OCI-LY7 (cell line): Measurements from ENCODE around the gene SMTN. TPM values are rescaled to one million over a fixed set of nuclear protein-coding genes. Genes with fewer than 3 reads are reported as not detected.

Experiments
- BruUV-seq: library from RNA; stranded (reverse); fragments of 400-500 nt; replicated peaks from 2 replicates; lab custom pipeline; 2021; lab: Mats Ljungman, UMichigan
- CTCF ChIA-PET: fragments of 300-600 bp; sonication (Branson Sonifier 250); formaldehyde crosslinking; loops from one replicate; lab custom pipeline; 2022; ENCODE audit warnings: antibody characterized with exemption; ENCODE audit not compliant: unreplicated experiment; lab: Charles Lee
- POLR2A ChIA-PET: fragments of 300-600 bp; sonication (Branson Sonifier 250); formaldehyde crosslinking; loops from one replicate; lab custom pipeline; 2022; ENCODE audit warnings: antibody characterized with exemption; lab: Charles Lee
- DNase-seq: peaks from one replicate; pipeline ENCODE4 v3.0.0-alpha.2; 2015; ENCODE audit warnings: low spot score
- H2AFZ ChIP-seq: fragments of 200-600 bp; sonication (generic), shearing (Covaris generic); 2 replicates; pipeline ENCODE4 v1.6.1; 2014; ENCODE audit warnings: mild to moderate bottlenecking, antibody characterized with exemption, low read length, moderate library complexity
- H3K27ac ChIP-seq: fragments of 200-600 bp; sonication (generic); 2 replicates; pipeline ENCODE4 v1.5.1; 2014; ENCODE audit warnings: mixed run types, low read depth, mild to moderate bottlenecking, moderate library complexity, low read length, inconsistent platforms; ENCODE audit not compliant: poor library complexity, severe bottlenecking
- H3K36me3 ChIP-seq: fragments of 200-600 bp; sonication (generic); 2 replicates; pipeline ENCODE4 v1.6.1; 2014; ENCODE audit warnings: mild to moderate bottlenecking, antibody characterized with exemption, low read length, moderate library complexity, mixed read lengths; ENCODE audit not compliant: insufficient read depth
- H3K4me1 ChIP-seq: fragments of 200-600 bp; sonication (generic); 2 replicates; pipeline ENCODE4 v1.5.1; 2014; ENCODE audit warnings: mild to moderate bottlenecking, low read length; ENCODE audit not compliant: insufficient read depth, poor library complexity, severe bottlenecking
- H3K4me2 ChIP-seq: fragments of 200-600 bp; sonication (generic); 2 replicates; pipeline ENCODE4 v1.6.1; 2014; ENCODE audit warnings: mild to moderate bottlenecking, low read length
- H3K4me3 ChIP-seq: fragments of 200-600 bp; sonication (generic); 2 replicates; pipeline ENCODE4 v1.5.1; 2014; ENCODE audit warnings: mild to moderate bottlenecking, low read depth, low read length; ENCODE audit not compliant: poor library complexity, severe bottlenecking
- H3K79me2 ChIP-seq: fragments of 200-600 bp; sonication (generic); 2 replicates; pipeline ENCODE4 v1.6.1; 2016; ENCODE audit warnings: low read depth, mild to moderate bottlenecking, low read length, moderate library complexity, mixed read lengths; ENCODE audit not compliant: insufficient read depth
- H3K9me2 ChIP-seq: fragments of 200-600 bp; sonication (generic); 2 replicates; pipeline ENCODE4 v1.6.1; 2016; ENCODE audit warnings: mild to moderate bottlenecking, low read length, mixed read lengths; ENCODE audit not compliant: insufficient read depth
- H3K9me3 ChIP-seq: fragments of 200-600 bp; sonication (generic); 2 replicates; pipeline ENCODE4 v1.6.1; 2014; ENCODE audit warnings: mild to moderate bottlenecking, mixed run types, low read length, mixed read lengths
- H4K20me1 ChIP-seq: fragments of 200-600 bp; sonication (generic); 2 replicates; pipeline ENCODE4 v1.6.1; 2014; ENCODE audit warnings: mild to moderate bottlenecking, antibody characterized with exemption, low read length, moderate library complexity, mixed read lengths; ENCODE audit not compliant: insufficient read depth
- EZH2phosphoT487 ChIP-seq: fragments of 200-600 bp; sonication (generic); IDR thresholded peaks from 2 replicates; pipeline ENCODE4 v1.6.1; 2018; ENCODE audit warnings: low read depth, borderline replicate concordance, mild to moderate bottlenecking, mixed run types, antibody characterized with exemption, low read length, moderate library complexity, mixed read lengths
- intact Hi-C: fragments of 100-400 bp; cut with micrococcal nuclease; formaldehyde crosslinking; loops from one replicate; pipeline ENCODE4 v1.10.0; 2022; ENCODE audit not compliant: unreplicated experiment
- total RNA-seq, 2 experiments: library from RNA; depleted of rRNA in 1 of 2; stranded (reverse); fragments of >200 nt in 1 of 2; shearing (Covaris generic) in 1 of 2; gene quantifications; 2 replicates each; pipeline ENCODE4 v1.2.3, GENCODE V29; 2014 to 2022
- TF ChIP-seq, protein P1 (sequence below): fragments of 200-600 bp; sonication (generic); conservative IDR thresholded peaks from 2 replicates; pipeline ENCODE4 v1.5.1; 2014; ENCODE audit warnings: mild to moderate bottlenecking, antibody characterized with exemption, low read length, moderate library complexity, mixed read lengths

Gene SMTN
- total RNA-seq, 2 experiments from 2014 or later, result 16.9 to 35.4 TPM

DNA sequence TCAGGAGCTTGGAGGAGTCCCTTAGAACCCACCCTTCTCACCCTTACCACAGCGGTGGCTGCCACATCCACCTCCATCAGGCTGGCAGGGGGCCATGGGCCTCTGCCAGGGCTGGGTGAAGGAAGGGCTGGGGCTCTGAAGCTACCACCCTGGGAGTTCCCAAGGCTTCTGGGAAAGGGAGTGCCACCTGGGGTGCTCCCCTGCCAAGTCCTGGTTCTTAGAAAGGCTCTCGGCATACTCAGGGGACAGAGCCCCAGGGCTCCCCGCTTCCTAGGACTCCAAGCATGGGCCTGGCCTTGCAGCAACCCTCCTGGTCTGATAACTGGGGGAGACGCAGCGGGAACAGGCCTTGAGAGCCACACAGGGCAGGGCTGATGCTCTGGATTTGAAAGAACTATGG lies 59.6 kb downstream of the SMTN start:
- TF ChIP-seq, protein P1, sequence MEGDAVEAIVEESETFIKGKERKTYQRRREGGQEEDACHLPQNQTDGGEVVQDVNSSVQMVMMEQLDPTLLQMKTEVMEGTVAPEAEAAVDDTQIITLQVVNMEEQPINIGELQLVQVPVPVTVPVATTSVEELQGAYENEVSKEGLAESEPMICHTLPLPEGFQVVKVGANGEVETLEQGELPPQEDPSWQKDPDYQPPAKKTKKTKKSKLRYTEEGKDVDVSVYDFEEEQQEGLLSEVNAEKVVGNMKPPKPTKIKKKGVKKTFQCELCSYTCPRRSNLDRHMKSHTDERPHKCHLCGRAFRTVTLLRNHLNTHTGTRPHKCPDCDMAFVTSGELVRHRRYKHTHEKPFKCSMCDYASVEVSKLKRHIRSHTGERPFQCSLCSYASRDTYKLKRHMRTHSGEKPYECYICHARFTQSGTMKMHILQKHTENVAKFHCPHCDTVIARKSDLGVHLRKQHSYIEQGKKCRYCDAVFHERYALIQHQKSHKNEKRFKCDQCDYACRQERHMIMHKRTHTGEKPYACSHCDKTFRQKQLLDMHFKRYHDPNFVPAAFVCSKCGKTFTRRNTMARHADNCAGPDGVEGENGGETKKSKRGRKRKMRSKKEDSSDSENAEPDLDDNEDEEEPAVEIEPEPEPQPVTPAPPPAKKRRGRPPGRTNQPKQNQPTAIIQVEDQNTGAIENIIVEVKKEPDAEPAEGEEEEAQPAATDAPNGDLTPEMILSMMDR, result no peak
- no peak for TF ChIP-seq EZH2phosphoT487
- BruUV-seq, result no TSS peak
- no peak for DNase-seq

DNA sequence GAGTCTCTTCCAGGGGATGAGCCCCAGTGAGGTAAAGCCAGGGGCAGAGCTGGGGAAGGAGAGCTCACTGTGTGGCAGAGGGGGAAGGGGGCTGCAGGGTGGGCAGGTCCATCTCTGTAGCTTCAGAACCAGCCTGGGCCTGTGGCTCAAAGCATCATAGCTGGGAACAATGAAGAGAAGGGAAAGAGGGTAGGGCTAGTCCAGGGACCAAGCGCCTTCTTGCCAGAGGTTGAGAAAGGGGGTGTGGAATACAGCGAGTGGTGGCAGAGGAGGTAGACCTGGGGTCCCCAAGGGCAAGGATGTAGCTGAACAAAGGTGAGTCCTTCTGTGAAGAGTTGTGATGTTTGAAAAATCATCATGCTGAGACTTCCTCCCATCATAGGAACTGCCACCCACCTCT lies 60.4 kb downstream of the SMTN start:
- Histone ChIP-seq H3K9me3 (peaks cover under 1% of the 10 kb centered on the region), H3K4me3 (no peak overlapping the region), H3K4me1 (no peaks in the 10 kb centered on the region), H3K36me3 (no peaks in the 10 kb centered on the region), H3K4me2 (no peak overlapping the region), H3K9me2 (no peaks in the 10 kb centered on the region), H2AFZ (no peak overlapping the region), H3K79me2 (no peaks in the 10 kb centered on the region), H3K27ac (no peak overlapping the region), H4K20me1 (no peaks in the 10 kb centered on the region)
- intact Hi-C loops, result no loop called here
- TF ChIP-seq, protein P1, result no peak
- no peak for TF ChIP-seq EZH2phosphoT487
- POLR2A ChIA-PET, result no interaction called here
- DNase-seq, result no peak
- BruUV-seq, result no TSS peak
- CTCF ChIA-PET, result no interaction called here

More for the DNA sequence above, 59.6 kb downstream of the SMTN start:
- Histone ChIP-seq H3K4me1 (no peaks in the 10 kb centered on the region), H3K27ac (no peak overlapping the region), H3K4me3 (no peak overlapping the region), H3K36me3 (no peaks in the 10 kb centered on the region), H3K79me2 (no peaks in the 10 kb centered on the region), H3K9me3 (no peaks in the 10 kb centered on the region), H3K9me2 (no peaks in the 10 kb centered on the region), H3K4me2 (no peak overlapping the region), H2AFZ (no peak overlapping the region), H4K20me1 (no peaks in the 10 kb centered on the region)
- intact Hi-C loops, result no loop called here
- ChIA-PET POLR2A (no interaction called here), CTCF (no interaction called here)

DNA sequence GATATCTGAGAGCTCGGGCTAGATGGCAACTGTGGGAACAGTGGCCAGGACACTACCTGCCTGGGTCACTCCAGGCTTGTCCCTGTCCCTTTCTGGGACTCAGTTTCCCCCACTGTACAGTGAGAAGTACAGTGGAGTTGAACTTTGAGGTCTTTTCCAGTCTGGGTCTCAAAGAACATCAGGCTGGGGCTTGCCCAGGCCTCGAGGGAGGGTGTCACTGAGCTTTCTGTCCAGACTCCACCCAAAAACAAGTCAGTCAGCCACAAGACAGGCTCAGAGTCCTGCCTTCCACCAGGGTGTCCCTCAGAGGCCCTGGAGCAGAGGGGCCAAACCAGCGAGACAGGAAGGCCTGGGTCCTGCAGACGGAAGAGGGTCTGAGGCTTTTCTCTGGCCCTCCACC lies 61.2 kb downstream of the SMTN start:
- H3K4me2 ChIP-seq, result no peak overlapping the region
- TF ChIP-seq EZH2phosphoT487, result no peak
- TF ChIP-seq, protein P1, result no peak
- no peak overlapping the region for H2AFZ ChIP-seq
- H4K20me1 ChIP-seq, result no peaks in the 10 kb centered on the region
- no peak overlapping the region for H3K27ac ChIP-seq
- no peaks in the 10 kb centered on the region for H3K79me2 ChIP-seq
- no TSS peak for BruUV-seq
- POLR2A ChIA-PET, result no interaction called here
- no peaks in the 10 kb centered on the region for H3K9me2 ChIP-seq
- H3K4me1 ChIP-seq, result no peaks in the 10 kb centered on the region
- CTCF ChIA-PET, result interaction anchor here (0.5 kb wide), 1 partner anchor 58 kb away, joined by 3 read pairs; no protein-coding TSS in a partner anchor
- intact Hi-C loops, result no loop called here
- peaks cover 8% of the 10 kb centered on the region for H3K9me3 ChIP-seq
- no peak for DNase-seq
- H3K36me3 ChIP-seq, result no peaks in the 10 kb centered on the region
- no peak overlapping the region for H3K4me3 ChIP-seq
